Muscle layer of duodenum (tissue), 2 donors: Measurements from ENCODE around the gene NAA30.

Experiments used
- H3K27ac ChIP-seq: one replicate; pipeline ENCODE4 v1.7.0; 2013; ENCODE audit warnings: mild to moderate bottlenecking, low read length
- H3K27me3 ChIP-seq: one replicate; pipeline ENCODE4 v1.7.0; 2013; ENCODE audit warnings: low read depth, mild to moderate bottlenecking, control low read depth, low read length
- H3K36me3 ChIP-seq, 2 donors: one replicate each; pipeline ENCODE4 v1.7.0; 2013; ENCODE audit warnings: low read length in 2 of 2, control low read depth in 1 of 2, mild to moderate bottlenecking in 1 of 2; ENCODE audit not compliant: insufficient read depth in 2 of 2, control insufficient read depth in 1 of 2
- H3K4me1 ChIP-seq, 2 donors: one replicate each; pipeline ENCODE4 v1.7.0; 2013; ENCODE audit warnings: low read length in 2 of 2, mild to moderate bottlenecking in 2 of 2, control low read depth in 1 of 2, moderate library complexity in 1 of 2; ENCODE audit not compliant: insufficient read depth in 2 of 2, control insufficient read depth in 1 of 2
- H3K4me3 ChIP-seq, 2 donors: one replicate each; pipeline ENCODE4 v1.7.0; 2013; ENCODE audit warnings: low read length in 2 of 2, low read depth in 1 of 2, mild to moderate bottlenecking in 1 of 2
- H3K9me3 ChIP-seq, 2 donors: one replicate each; pipeline ENCODE4 v1.7.0; 2013; ENCODE audit warnings: low read length in 2 of 2, control low read depth in 1 of 2, mild to moderate bottlenecking in 1 of 2; ENCODE audit not compliant: control insufficient read depth in 1 of 2
- donor health status: healthy.

The NAA30 gene

DNA sequence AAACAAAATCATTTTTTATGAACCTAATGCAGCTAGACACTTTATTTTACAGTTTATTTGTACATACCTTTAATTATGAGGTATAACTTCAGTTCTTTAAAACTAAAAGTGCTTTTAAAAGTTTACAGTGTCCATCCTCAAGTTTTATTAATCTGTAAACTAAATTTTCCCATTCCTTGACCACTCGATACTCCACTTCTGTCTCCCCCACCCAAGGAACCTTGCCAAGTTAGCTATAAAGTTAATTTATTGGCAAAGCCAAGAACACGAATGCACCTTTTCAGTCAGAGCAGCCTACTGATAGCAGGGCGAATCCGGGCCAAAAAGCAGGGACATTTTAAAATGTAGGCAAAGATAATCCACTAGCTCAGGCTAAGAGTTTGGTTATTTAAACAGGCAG lies 29.6 kb downstream of the NAA30 start:
- no peaks in the 10 kb centered on the region for H3K36me3 ChIP-seq

DNA sequence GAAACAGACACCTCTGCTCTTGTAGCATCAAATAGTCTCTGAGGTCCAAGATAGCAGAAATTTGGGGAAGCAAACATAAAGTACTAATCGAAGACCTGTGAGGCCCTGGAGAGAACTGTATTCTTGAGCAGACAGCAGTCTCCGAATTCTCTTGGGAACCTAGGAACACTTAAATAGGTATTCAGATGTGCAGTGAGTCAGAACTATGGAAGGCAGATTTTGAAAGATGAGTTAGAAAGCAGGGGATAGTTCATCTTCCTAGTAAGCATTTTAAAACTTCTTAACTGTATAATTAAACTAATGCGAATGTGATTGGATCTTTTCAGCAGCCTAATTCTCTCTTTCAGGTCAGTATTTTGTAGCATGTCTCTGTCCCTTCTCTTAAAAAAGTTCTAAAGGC lies 30.6 kb downstream of the NAA30 start:
- no peak overlapping the region for H3K4me3 ChIP-seq
- no peaks in the 10 kb centered on the region for H3K4me1 ChIP-seq
- no peaks in the 10 kb centered on the region for H3K27me3 ChIP-seq
- no peaks in the 10 kb centered on the region for H3K36me3 ChIP-seq
- H3K27ac ChIP-seq: no peak overlapping the region
- no peaks in the 10 kb centered on the region for H3K9me3 ChIP-seq

More for the DNA sequence above, 29.6 kb downstream of the NAA30 start:
- Histone ChIP-seq H3K27ac (no peak overlapping the region), H3K9me3 (no peaks in the 10 kb centered on the region), H3K4me1 (no peaks in the 10 kb centered on the region), H3K4me3 (no peak overlapping the region), H3K27me3 (no peaks in the 10 kb centered on the region)

DNA sequence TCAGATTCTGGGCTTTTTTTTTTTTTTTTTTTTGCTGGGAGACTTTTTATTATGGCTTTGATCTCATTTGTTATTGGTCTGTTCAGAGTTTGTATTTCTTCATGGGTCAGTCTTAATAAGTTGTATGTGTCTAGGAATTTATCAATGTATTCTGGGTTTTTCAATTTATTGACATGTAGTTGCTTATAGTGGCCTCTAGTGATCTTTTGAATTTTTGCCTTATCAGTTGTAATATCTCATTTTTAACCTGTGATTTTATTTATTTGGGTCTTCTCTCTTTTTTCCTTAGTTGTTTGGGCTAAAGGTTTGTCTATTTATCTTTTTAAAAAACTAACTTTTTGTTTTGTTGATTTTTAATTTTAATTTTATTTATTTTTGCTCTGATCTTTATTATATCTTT lies 45.5 kb downstream of the NAA30 start:
- no peak overlapping the region for H3K27ac ChIP-seq
- H3K27me3 ChIP-seq: no peaks in the 10 kb centered on the region
- H3K9me3 ChIP-seq: no peaks in the 10 kb centered on the region
- H3K36me3 ChIP-seq: no peaks in the 10 kb centered on the region
- no peak overlapping the region for H3K4me3 ChIP-seq
- no peaks in the 10 kb centered on the region for H3K4me1 ChIP-seq

DNA sequence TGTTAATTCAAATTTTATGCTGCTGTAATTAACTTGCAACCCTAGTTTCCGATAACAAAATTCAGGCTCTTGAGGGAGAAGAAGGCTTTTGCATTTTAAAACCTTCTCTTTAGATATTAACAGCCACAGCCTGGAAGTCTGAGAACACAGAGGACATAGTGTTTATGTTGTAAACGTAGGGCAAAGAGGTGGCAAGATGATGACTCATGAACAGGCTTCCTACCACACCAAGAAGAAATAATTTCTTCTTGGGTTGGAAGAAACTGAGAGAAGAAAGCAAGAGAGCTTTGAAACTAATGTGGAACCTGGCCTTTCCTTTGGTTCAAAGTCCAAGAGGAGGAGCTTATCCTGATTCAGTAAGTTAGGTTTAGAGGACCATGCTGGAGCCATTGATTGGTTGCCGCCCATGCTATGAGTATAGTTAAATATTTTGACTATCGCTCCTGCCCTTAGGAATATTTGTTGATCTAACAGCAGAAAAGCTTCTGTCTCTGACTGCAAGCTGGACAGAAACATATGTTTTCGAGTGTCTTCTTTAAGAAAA lies 71.5 kb downstream of the NAA30 start:
- Histone ChIP-seq H3K36me3 (no peaks in the 10 kb centered on the region), H3K4me1 (no peaks in the 10 kb centered on the region), H3K27ac (no peak overlapping the region), H3K27me3 (no peaks in the 10 kb centered on the region), H3K4me3 (no peak overlapping the region), H3K9me3 (no peaks in the 10 kb centered on the region)

DNA sequence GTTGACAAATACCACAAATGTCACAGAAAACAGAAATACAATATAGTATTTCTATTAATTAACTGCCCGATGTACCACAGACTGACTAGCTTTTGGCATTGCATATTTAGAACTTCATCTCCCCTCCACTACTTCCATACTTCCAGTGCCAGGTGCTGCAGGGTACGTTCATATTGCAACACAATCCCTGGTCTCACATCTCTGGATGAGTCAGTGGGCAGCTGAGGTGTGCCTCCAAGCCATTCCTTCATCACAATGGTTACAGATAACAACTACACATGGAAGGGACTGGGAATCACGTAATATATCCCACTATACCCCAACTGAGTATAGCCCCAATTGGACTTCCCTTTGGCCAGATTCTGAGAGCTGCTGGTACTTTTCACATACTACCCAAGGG lies 72.2 kb downstream of the NAA30 start:
- Histone ChIP-seq H3K36me3 (no peaks in the 10 kb centered on the region), H3K9me3 (no peaks in the 10 kb centered on the region), H3K27ac (no peak overlapping the region), H3K4me3 (no peak overlapping the region), H3K27me3 (no peaks in the 10 kb centered on the region), H3K4me1 (no peaks in the 10 kb centered on the region)

DNA sequence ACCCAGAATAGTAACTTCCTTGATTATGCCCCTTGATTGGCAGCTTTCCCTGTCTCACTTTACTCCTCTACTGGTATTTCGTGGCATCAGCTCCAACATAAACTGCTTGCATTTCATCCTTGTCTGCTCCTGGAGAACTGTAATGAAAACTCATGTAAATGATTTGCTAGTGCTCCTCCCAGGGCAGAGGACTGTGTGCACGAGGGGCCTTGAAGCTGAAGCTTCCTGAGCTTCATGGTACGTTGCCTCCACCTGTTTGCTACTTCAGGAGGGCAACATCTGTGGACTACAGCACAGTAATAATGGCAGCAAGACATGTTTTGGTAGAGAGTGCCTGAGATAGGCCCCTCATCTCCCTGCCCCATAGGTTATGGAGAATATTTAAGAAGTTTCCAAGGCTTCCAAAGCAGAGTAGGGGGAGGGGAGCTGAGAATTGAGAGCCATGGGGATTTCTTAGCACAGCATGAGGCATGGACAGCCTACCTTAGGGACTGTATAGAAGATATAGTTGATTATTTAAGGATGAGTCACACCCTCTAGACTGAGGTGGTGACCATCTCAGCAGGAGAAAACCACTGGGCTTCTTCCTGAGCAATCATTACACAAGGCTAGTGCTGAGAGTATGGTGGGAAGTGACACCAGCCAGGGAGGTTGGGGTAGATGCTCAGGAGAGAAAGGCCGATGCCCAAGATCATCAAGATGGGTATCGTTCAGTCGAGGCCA lies 73.8 kb downstream of the NAA30 start:
- H3K4me1 ChIP-seq: no peaks in the 10 kb centered on the region
- H3K36me3 ChIP-seq: no peaks in the 10 kb centered on the region
- H3K4me3 ChIP-seq: no peak overlapping the region
- no peaks in the 10 kb centered on the region for H3K9me3 ChIP-seq
- H3K27ac ChIP-seq: no peak overlapping the region
- H3K27me3 ChIP-seq: no peaks in the 10 kb centered on the region
